GM19043 (cell line): ENCODE results near the gene NPFFR1.

Experiments used
- ATAC-seq: cut with Tn5 transposase; IDR thresholded peaks from one replicate; pipeline ENCODE4 v1.9.1; 2021; ENCODE audit warnings: low read depth; ENCODE audit not compliant: unreplicated experiment

The NPFFR1 gene

DNA sequence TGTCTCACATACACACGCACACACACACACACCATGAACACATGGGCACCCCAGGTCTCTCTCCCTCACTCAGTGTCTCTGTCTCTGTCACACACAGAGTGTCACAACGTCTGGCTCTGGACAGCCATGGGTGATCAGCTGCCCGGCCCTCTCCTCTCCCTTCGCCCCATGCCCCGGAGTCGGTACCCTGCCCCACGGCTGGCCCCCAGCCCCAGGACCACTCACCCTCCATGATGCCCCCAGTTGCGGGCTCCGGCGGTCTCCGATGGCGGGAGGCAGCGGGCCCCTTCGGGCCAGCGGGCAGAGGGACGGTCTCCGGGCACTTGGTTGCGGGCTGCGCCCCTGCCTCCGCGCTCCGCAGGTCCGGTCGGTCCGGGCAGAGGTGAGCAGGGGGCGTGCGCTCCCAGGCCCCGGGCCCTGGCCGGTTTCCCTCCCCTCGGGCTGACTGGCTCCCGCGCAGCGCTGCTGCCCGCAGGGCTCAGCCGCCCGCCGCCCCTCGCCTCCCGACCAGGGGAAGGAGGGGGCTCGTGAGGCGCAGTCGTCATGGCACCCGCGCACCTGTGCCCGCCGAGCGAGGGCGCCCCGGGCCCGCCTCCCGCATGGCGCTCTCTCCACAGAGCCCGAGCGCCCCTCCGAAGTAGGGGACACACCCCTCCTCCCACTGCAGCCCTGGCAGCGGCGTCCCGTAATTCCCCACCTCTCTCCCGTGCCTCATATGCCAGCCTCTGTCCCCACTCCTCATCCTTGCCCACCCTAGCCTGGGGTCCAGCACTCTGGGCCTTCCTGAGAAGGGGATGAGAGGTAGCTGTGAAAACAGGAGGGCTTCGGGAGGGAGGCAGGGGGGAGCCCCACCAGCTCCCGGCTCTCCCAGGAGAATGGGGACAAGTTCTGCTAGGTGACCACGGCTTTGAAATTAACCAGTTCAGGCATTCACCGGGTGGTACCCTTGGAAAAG, at the start of gene NPFFR1:
Gene NPFFR1, minus strand, starts transcription at position 560 of the 955 bp plus-strand sequence. Its CDS starts 328 bp downstream, at position 232.
- no peak for ATAC-seq

DNA sequence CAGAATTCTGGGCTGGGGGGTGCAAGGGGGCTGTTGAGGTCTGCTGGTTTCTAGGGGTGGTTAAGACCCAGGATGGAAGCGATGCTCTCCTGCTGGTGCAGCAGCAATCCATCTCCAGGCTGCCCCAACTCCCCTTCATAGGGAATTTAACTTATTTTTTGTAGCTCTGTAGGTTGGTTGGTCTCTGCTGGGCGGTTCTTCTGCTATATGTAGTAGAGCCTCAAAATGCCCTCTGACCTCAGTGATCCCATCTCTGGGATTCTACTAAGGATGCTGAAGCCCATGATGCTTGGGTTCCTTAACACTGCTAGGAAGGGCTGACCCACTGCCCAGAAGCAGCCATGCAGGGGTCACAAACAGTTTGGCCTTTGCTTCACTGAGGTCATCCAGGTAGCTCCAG, 49.5 kb upstream of the NPFFR1 start:
- ATAC-seq = no peak

GRCh38 chr10:70331486-70332268, 47.9 kb upstream of the NPFFR1 start:
- ATAC-seq = peak; percentile 81

GRCh38 chr10:70331160-70331485, 47.3 kb upstream of the NPFFR1 start:
- ATAC-seq = no peak

GRCh38 chr10:70330671-70331070, 46.9 kb upstream of the NPFFR1 start:
- no peak for ATAC-seq

DNA sequence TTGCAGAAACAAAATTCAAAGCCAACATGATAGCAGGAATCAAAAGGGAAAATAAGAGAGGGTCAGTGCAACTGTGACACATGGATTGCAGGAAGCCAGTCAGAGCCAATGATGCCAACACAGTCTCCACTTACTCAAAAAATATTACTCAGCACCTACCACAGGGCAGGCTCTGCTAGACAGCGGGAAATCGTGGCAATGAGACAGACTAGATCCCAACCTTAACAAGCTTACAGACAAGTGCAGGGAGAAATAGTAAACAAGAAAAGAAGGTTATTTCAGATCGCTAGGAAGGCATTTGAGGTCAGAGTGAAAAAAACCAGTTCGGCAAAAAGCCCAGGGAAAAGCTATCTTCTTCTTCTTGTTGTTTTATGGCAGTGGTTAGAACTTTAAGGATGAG, 45.2 kb upstream of the NPFFR1 start:
- no peak for ATAC-seq

- ATAC-seq = no peak
Observed at GRCh38 chr10:70328018-70328417, 44.2 kb upstream of the NPFFR1 start.

DNA sequence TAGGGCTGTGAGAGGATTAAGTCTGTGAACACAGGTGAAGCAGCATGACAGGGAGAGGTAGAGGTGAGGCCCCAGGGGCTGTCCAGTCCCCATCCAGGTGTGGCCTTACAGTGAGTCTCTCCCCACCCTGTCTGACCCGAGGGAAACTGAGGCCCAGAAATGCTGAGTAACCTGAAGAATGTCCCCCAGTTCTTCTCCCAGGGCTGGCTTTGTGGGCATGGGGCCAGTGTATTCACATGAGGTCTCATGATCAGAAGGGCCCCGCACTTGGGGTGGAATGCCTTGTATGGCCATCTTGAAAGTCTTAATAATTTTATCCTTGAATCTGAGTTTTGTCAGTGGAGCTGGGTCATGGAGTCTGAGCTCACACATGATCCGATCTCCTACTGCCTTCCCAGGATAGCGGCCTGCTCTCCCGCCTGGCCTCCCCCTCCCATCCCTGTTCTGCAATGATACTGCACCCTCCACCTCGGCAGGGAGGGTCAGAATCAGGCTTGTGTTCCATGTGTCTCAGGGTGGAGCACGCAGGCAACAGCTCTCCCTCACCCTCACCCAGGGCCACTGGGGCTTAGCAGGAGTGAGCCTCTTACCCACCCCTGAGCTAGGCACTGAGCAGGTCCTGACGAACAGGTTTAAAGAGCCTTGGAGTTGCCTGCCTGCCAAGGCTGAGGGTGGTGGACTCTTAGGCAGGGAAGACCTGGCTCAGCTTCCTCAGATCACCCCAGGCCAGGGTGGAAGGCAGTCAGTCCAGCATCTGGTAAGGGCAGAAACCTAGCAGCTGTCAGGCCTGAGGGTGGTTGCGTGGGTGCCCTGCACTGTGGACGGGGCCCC, 41.4 kb upstream of the NPFFR1 start:
- ATAC-seq = no peak

- peak; percentile 74 for ATAC-seq
Observed at GRCh38 chr10:70324339-70324861, 40.6 kb upstream of the NPFFR1 start.

DNA sequence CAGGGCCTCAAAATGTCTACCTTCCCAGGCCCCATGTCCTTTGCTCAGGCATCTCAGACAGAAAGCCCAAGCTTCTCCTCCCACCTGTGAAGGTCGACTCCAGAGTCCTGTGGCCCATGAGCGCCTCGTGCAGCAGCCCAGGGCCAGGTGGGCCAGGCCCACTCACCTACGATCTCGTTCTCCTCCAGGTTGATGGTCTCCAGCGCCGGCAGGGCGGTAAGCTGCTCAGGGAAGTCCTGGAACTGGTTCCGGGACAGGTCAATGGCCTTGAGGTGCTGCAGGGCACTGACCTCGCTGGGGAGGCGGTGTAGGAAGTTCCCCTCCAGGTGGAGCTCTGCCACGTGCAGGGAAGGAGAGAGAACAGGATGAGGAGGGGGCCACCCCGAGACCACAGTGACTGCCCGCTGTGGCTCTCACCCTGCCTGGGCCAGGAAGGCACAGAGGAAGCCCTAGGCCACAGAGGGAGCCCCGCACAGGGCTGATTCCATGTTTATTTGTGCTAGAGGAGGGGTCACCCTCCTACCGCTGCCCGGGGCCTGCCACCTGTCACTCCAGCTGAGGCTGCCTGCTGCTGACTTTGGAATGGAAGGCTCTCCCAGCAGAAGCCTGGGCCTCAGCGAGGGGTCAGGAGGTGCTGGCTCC, 40.0 kb upstream of the NPFFR1 start:
- ATAC-seq = no peak

DNA sequence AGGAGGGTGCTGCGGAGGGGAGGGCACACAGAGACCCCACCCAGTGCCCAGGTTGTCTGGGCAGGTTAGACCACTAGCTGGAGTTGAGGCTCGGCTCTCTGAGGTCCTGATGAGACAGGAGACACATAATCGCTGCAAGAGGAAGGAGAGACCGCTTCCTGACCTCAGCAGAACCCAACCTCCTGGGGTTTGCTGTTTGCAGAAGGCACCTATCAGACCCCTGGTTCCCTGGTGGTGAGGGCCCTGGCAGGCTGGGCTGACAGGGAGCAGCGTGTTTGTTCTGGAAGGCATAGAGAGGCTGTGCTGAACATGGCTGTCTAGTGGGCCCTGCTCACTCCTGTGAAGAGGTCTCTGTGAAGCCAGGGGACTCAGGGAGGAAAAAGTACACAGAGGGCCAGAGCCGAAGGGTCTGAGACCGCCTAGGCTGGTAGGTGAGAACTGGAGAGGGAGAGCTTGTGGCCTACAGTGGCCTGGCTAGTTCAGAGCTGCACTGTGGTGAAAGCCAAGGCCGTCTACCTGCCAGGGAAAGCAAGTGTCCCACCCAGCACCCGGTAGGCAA, 39.4 kb upstream of the NPFFR1 start:
- ATAC-seq = no peak

DNA sequence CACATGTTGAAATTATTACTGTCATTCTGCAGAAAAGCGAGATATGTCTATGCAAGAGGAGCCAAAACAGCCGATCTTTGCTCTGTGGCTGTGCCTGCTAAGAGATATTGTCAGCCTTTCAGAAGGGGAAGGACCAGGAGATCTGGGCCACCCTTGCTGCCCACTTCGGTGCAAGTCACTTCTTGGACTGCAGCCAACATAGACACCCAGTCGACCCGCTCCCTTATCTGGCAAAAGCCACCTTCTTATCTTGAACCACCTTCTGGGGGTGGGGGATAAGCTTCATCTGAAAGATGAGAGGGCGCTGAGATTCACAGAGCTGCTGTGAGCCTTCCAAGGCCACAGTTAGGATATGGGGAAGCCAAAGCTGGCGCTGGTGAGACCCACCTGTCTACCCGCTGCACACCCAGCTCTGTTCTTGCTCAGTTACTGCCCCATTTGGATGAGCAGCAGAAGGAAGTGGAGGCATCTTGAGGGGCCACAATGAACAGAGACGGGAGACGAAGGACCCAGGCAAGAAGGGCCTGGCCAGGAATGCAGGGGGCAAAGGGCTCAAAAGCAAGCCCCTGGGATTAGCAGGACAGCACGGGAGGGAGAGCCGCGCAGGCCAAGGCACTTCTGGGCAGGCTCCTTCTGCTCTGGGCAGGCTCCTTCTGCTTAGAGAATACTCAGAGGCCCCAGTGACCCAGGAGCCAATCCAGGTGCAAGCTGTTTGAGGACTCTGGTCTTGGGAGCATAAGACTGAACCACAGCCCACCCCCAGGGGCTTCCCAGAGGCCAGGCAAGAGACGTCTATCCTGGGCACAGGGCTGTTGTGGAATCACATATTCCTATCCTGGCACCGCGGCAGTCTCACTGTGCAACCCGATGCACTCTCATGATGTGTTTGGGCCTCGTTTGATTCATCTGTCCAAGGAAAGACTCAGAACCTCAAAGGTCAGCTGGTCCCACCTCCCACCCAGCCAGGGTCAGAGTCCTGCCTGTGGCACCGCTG, 38.4 kb upstream of the NPFFR1 start:
- no peak for ATAC-seq

- no peak for ATAC-seq
Observed at GRCh38 chr10:70321233-70321632, 37.4 kb upstream of the NPFFR1 start.

- ATAC-seq = no peak
Observed at GRCh38 chr10:70320751-70321150, 36.9 kb upstream of the NPFFR1 start.

GRCh38 chr10:70319824-70320223, 36.0 kb upstream of the NPFFR1 start:
- no peak for ATAC-seq

DNA sequence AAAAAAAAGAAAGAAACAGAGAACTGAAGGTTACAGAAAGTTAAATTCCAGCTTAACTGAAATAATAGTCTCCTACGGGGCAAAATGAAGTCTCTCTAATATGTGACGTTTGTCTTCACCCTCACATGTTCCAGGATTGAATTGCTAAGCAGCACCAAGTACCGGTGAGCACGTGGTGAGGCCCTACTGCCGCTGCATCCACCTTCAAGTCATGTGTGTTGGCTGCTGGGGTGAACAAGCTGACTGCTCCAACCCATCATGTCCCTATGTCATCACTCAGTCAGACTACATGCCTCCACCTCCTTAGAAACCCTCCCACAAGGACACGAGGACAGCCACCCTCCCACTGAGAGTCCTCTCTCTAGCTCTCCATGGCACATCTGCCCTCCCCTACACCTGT, 35.4 kb upstream of the NPFFR1 start:
- ATAC-seq = no peak

DNA sequence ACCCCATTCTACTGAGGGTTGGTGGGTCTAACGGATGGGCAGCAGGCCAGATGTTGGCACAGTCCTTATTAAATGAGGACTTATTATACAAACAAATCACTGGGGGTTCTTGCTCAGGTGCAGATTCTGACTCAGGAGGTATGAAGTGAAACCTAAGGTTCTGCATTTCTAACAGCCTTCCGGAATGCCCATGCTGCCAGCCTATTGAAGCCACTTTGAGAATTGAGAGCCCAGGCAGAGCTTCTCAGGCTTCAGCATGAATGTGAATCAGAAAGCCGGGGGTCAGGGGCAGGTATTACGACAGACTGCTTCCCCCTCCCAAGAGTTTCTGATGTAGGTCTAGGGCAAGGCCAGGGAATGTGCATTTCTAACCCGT, 34.1 kb upstream of the NPFFR1 start:
- no peak for ATAC-seq

DNA sequence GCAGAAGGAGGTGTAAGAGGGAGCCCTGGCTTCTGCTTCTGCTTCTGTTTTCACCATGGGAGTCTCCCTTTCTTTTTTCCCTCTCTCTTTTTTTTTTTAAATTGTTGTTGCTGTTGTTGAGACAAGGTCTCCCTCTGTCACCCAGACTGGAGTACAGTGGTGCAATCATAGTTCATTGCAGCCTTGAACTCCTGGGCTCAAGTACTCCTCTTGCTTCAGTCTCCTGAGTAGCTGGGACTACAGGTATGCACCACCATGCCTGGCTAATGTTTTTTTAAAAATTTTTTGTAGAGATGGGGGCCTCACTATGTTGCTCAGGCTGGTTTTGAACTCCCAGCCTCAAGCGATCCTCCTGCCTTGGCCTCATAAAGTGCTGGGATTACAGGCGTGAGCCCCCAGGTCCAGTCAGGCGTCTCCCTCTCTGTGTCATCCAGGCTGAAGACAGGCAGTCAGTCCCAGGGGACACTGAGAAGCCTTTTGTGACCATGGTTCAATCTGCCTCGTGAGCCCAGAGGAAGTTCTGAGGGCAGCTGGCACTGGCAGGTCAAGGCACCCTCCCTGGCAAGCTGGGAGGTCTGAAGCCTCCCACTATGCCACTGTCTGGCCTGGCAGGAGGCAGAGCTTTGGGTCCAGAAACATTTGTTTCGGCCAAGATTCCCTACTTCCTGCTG, 33.6 kb upstream of the NPFFR1 start:
- no peak for ATAC-seq
